ENCODE measurements around the gene KDM3A. TPM values are rescaled to one million over a fixed set of nuclear protein-coding genes. Genes with fewer than 3 reads are reported as not detected.

Gene KDM3A
- total and polyA plus RNA-seq, 2 of the 8 experiments (the other 6 are each of a cell fraction or from before 2014, with no cell fraction given): 15.8 to 29.2 TPM

- no peak overlapping the region for H2AK5ac ChIP-seq (ENCODE audit: low read depth, low read length)
- DNase-seq (ENCODE audit: low read depth in 1 of 2, low spot score in 2 of 2): no peak
- no peak overlapping the region for H3K4me2 ChIP-seq (ENCODE audit: insufficient read depth in 1 of 2, low read depth in 2 of 2, low read length in 2 of 2)
- H3K18ac ChIP-seq (ENCODE audit: extremely low read depth, low read length): no peak overlapping the region
- no peak overlapping the region for H2BK120ac ChIP-seq (replicated peaks; ENCODE audit: low read depth, low read length)
- no peak overlapping the region for H3K4me3 ChIP-seq (ENCODE audit: extremely low read depth in 1 of 4, insufficient read depth in 2 of 4, low read depth in 3 of 4, low read length in 4 of 4)
- H3K79me2 ChIP-seq (ENCODE audit: control insufficient read depth in 1 of 2, insufficient read depth in 2 of 2, low read length in 2 of 2): no peaks in the 10 kb centered on the region
- H2BK5ac ChIP-seq (ENCODE audit: low read depth, low read length): no peak overlapping the region
- H4K91ac ChIP-seq (replicated peaks; ENCODE audit: insufficient read length, low read length): no peak overlapping the region
- no peaks in the 10 kb centered on the region for H4K20me1 ChIP-seq (replicated peaks in 1 of 2; ENCODE audit: control insufficient read depth in 1 of 2, insufficient read depth in 2 of 2, low read length in 2 of 2)
- H4K5ac ChIP-seq (ENCODE audit: insufficient read length, low read depth, low read length): no peak overlapping the region
- H2AFZ ChIP-seq (ENCODE audit: low read length): no peak overlapping the region
- H3K14ac ChIP-seq (ENCODE audit: insufficient read length): no peak overlapping the region
- no peaks in the 10 kb centered on the region for H3K79me1 ChIP-seq (ENCODE audit: low read depth, low read length)
- no peak overlapping the region for H3K4ac ChIP-seq (replicated peaks; ENCODE audit: insufficient read length, low read depth, low read length)
- no peak overlapping the region for H3K23ac ChIP-seq (ENCODE audit: insufficient read length)
- ChIA-PET POLR2A (ENCODE audit: partially characterized antibody) (no interaction called here), CTCF (ENCODE audit: partially characterized antibody) (no interaction called here)
- H3K9me3 ChIP-seq (ENCODE audit: insufficient read depth in 2 of 2, low read depth in 1 of 2, low read length in 1 of 2): 0 out of 4 replicates have a peak, but pooled peaks cover 0 to 2% of the 10 kb centered on the region in 2 experiments
- WGBS, 2 experiments (ENCODE audit: extremely low coverage in 1 of 2, insufficient coverage in 1 of 2, insufficient read length in 1 of 2, insufficient replicate concordance in 2 of 2, low coverage in 1 of 2, low lambda C conversion rate in 2 of 2, missing lambda C conversion rate in 1 of 2): 93% methylated on average over 1 of the region's 1 CpG; no CpG with 5 or more reads in 1 of the 2 experiments
- no peak overlapping the region for H4K8ac ChIP-seq (ENCODE audit: extremely low read depth, insufficient read depth, low read length)
- no peak overlapping the region for H2BK20ac ChIP-seq (ENCODE audit: low read length)
- no peak overlapping the region for H3K9ac ChIP-seq (replicated peaks in 1 of 4; ENCODE audit: extremely low read depth in 1 of 4, low read depth in 3 of 4, low read length in 3 of 4)
- no peak overlapping the region for H3K27ac ChIP-seq (ENCODE audit: low read depth, low read length)
- H3K27me3 ChIP-seq (replicated peaks in 1 of 4; ENCODE audit: control insufficient read depth in 3 of 4, extremely low read depth in 1 of 4, insufficient read depth in 3 of 4, low read length in 3 of 4): no peaks in the 10 kb centered on the region; a peak in 1 of 7 replicates
- H3K23me2 ChIP-seq (ENCODE audit: low read depth, low read length): no peaks in the 10 kb centered on the region
- no peak overlapping the region for H2BK15ac ChIP-seq (ENCODE audit: low read length)
- H3K56ac ChIP-seq (replicated peaks; ENCODE audit: insufficient read length, low read depth, low read length): no peak overlapping the region
- no peak for FAIRE-seq
- TF ChIP-seq BACH1 (IDR thresholded peaks at IDR 0.05; ENCODE audit: low read length) (no peak), HDAC6 (IDR thresholded peaks at IDR 0.05; ENCODE audit: low read depth, low read length) (no peak), TAF7 (optimal IDR thresholded peaks at IDR 0.05; ENCODE audit: borderline replicate concordance, low read depth, low read length) (no peak), SIX5 (IDR thresholded peaks at IDR 0.05; ENCODE audit: low read depth, low read length) (no peak)
- no peaks in the 10 kb centered on the region for H3K4me1 ChIP-seq (replicated peaks in 1 of 4; ENCODE audit: control insufficient read depth in 3 of 4, insufficient read depth in 4 of 4, low read length in 3 of 4)
- H3K36me3 ChIP-seq (ENCODE audit: control insufficient read depth in 2 of 4, insufficient read depth in 4 of 4, low read length in 3 of 4): no peaks in the 10 kb centered on the region
- H2BK12ac ChIP-seq (ENCODE audit: low read depth, low read length): no peak overlapping the region
Observed at GRCh38 chr2:86433137-86433536, 8.0 kb upstream of the KDM3A start.
